GM12891 (cell line): Measurements from ENCODE around the gene RYR1.

ENCODE experiments used
- POLR2A ChIP-seq: IDR thresholded peaks from 2 replicates; pipeline ENCODE4 v1.6.1; 2011; ENCODE audit warnings: low read depth, low read length, control low read depth
- POLR2AphosphoS5 ChIP-seq: IDR thresholded peaks from 2 replicates; pipeline ENCODE4 v1.6.1; 2011; ENCODE audit warnings: low read depth, low read length, control low read depth
- SPI1 ChIP-seq: IDR thresholded peaks from 2 replicates; pipeline ENCODE4 v1.6.1; 2011; ENCODE audit warnings: low read depth, low read length, control low read depth
- TAF1 ChIP-seq: IDR thresholded peaks from 2 replicates; pipeline ENCODE4 v1.6.1; 2011; ENCODE audit warnings: low read depth, low read length, control low read depth

GRCh38 chr19:38516802-38517201, 83.3 kb downstream of the RYR1 start:
- TF ChIP-seq TAF1 (no peak), POLR2AphosphoS5 (no peak), POLR2A (no peak), SPI1 (no peak)
